Measurements from ENCODE around the gene ATF4.

Gene ATF4

DNA sequence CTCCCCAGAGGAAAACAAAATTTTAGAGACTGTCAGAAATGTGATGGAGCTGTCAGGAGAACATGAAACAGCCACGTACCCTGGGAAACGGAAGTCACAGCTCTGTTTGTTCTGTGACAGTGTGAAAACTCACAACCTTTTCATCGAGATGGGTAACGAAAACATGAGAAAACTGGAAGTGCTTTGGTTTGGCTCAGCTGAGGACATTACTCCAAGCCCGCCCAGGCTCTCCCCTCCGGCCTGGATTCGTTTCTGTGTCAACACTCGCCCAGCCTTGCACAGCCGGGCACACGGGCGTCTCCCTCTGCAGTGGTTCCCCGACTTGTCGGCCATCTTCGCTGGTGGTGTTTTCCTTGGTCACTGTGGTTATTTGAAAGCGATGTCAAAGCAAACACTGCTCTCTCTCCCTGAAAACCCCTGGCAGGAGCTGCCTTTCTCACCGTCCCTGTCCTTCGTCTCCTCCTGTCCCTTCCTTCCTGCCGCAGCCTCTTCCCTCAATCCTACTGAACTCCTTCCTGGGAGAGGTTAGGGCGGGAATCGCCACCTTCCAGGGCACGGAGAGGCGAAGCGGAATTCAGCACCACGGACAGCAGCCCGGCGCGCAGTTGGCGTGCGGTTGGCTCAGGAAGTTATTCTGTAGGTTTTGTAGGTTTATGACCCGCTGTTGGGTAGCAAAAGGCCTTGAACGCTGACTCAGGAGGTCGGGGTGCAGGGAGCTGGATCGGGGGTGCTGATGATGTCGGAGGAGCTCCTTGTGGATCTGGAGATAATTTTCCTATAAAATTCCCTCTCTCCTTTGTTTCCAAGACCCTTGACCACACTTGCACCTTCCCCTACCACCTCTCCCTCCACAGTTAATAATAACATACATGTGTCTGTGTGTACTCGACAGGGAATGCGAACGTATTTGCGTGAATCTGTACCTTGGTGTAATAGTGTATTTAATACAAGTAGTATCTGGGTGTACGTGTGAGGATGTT is 25.3 kb downstream of the ATF4 start:
- no peak for TF ChIP-seq CTCF (conservative IDR thresholded peaks at IDR 0.05)
- peak overlapping the region; percentile 41; the same call in 1 of the 2 replicates for H3K27ac ChIP-seq

- no peak for TF ChIP-seq CTCF (conservative IDR thresholded peaks at IDR 0.05)
- no peak overlapping the region for H3K27ac ChIP-seq
These were observed 26.7 kb downstream of the ATF4 start for GRCh38 chr22:39546889-39547586.

DNA sequence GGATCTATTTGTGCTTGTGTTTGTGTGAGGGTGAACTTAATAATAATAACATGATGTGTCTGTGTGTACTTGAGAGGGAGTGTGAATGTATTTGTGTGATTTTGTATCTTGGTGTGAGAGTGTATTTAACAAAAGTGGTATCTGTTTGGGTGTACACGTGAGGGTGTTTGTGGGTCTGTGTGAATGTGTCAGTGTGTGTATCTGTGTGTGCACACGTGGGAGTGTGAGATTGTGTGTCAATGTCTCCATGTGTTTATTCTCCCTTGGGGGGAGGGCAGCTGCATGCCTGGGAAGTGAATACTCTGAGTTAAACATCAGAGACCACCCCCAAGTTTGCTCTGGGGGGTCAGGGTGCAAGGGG is 27.2 kb downstream of the ATF4 start:
- H3K27ac ChIP-seq = no peak overlapping the region
- no peak for TF ChIP-seq CTCF (conservative IDR thresholded peaks at IDR 0.05)

- no peak for TF ChIP-seq CTCF (conservative IDR thresholded peaks at IDR 0.05)
- no peak overlapping the region for H3K27ac ChIP-seq
These were observed 33.1 kb downstream of the ATF4 start for GRCh38 chr22:39553429-39553828.

DNA sequence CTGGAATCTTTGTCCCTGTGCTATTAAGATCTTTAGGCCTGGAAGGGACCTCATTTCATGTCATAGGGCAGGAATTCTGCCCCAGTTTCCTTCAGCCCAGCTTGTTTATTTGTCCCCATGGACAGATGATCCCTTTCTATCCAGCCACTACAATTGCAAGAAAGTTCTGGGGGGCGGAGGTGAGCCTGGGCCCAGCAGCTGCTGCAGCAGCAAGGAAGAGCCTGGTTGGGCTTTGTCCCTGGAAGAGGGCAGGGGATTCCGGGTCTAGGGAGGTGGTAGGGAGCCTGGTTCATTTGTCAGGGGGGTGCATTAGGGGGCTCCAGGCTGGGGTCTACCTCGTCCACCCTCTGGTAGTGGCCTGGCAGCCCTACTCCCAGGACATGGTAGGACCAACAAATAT is 33.8 kb downstream of the ATF4 start:
- H3K27ac ChIP-seq = no peak overlapping the region
- no peak for TF ChIP-seq CTCF (conservative IDR thresholded peaks at IDR 0.05)

GRCh38 chr22:39556970-39557841 is 36.8 kb downstream of the ATF4 start:
- H3K27ac ChIP-seq = peak overlapping the region; percentile 25; the same call in 1 of the 2 replicates
- peak; percentile 65 for TF ChIP-seq CTCF (conservative IDR thresholded peaks at IDR 0.05)

All from VCaP (cell line).